ENCODE results near the gene FAM3B. TPM values are rescaled to one million over a fixed set of nuclear protein-coding genes. Genes with fewer than 3 reads are reported as not detected.

The FAM3B gene
- total and polyA plus RNA-seq, 9 of the 15 experiments (the other 6 are each of a cell fraction or from before 2014, with no cell fraction given) = 0.04 to 0.18 (median 0.12) TPM; not detected in 5

DNA sequence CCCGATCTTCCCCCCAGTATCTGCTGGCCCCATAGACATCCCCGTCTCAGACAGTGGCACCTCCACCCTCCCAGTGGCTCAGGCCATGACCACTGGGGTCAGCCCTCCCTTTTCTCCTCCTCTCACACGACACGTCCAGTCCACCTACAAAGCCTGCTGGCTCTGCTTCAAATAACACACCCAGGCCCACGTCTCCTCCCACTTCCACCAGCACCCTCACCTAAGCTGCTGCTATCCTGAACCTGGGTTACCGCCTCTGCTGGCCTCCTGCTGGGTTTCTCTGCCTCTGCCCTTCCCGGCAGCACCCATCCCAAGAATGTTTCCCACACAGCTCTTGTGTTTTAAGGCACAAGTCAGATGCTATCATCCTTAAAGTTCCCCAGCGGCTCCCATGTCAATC, 71.2 kb downstream of the FAM3B start:
- Histone ChIP-seq H3K27ac (ENCODE audit: extremely low read depth, low read depth, low read length) (no peak overlapping the region), H3K27me3 (ENCODE audit: control insufficient read depth in 2 of 2, insufficient read depth in 2 of 2, low read length in 2 of 2) (peaks cover 12 to 31% of the 10 kb centered on the region in 2 experiments; a peak in 4 of 5 replicates), H3K4me2 (ENCODE audit: insufficient read depth, low read length) (no peak overlapping the region), H4K20me1 (replicated peaks; ENCODE audit: control insufficient read depth, insufficient read depth, low read length) (no peaks in the 10 kb centered on the region), H3K36me3 (ENCODE audit: control insufficient read depth, insufficient read depth, low read length) (no peaks in the 10 kb centered on the region), H3K9me3 (replicated peaks; ENCODE audit: control insufficient read depth, insufficient read depth, low read depth, low read length) (no peaks in the 10 kb centered on the region), H3K9me1 (ENCODE audit: control insufficient read depth, insufficient read depth, low read length) (no peaks in the 10 kb centered on the region), H3K4me3 (no peak overlapping the region), H2AFZ (ENCODE audit: low read depth, low read length) (no peak overlapping the region), H3K79me2 (ENCODE audit: control insufficient read depth, insufficient read depth, low read length) (no peaks in the 10 kb centered on the region), H3K9ac (ENCODE audit: insufficient read depth in 1 of 2, low read depth in 2 of 2, low read length in 2 of 2) (no peak overlapping the region; a peak in 1 of 4 replicates), H3K4me1 (replicated peaks in 1 of 2; ENCODE audit: control insufficient read depth in 2 of 2, insufficient read depth in 2 of 2, low read length in 2 of 2) (no peaks in the 10 kb centered on the region)
- CTCF ChIA-PET (ENCODE audit: low intra/inter-chr PET ratio) = no interaction called here
- POLR2A ChIA-PET = no interaction called here
- in situ Hi-C loops (cut with MboI) (no loop called here), intact Hi-C loops (cut with micrococcal nuclease) (no loop called here)
- FAIRE-seq (no peak), DNase-seq (ENCODE audit: extremely low read depth in 1 of 4, low spot score in 3 of 4) (no peak), ATAC-seq (no peak; the same call in 2 of the 3 replicates)
- WGBS (ENCODE audit: insufficient coverage, low coverage, missing lambda C conversion rate) = 0% methylated on average over 8 of the region's 8 CpGs
- no TSS peak for BruUV-seq (replicated peaks)
- TF ChIP-seq MCM7 (IDR thresholded peaks at IDR 0.05) (no peak), TAL1 (IDR thresholded peaks at IDR 0.05) (no peak), HMG20A (CRISPR knock-in tag; conservative IDR thresholded peaks at IDR 0.05) (no peak), ZNF239 (CRISPR knock-in tag; IDR thresholded peaks at IDR 0.05) (no peak), ZNF12 (CRISPR knock-in tag; IDR thresholded peaks at IDR 0.05) (no peak), MAFF (IDR thresholded peaks at IDR 0.05; ENCODE audit: low read length) (no peak), ZNF778 (CRISPR knock-in tag; IDR thresholded peaks at IDR 0.05) (no peak)

DNA sequence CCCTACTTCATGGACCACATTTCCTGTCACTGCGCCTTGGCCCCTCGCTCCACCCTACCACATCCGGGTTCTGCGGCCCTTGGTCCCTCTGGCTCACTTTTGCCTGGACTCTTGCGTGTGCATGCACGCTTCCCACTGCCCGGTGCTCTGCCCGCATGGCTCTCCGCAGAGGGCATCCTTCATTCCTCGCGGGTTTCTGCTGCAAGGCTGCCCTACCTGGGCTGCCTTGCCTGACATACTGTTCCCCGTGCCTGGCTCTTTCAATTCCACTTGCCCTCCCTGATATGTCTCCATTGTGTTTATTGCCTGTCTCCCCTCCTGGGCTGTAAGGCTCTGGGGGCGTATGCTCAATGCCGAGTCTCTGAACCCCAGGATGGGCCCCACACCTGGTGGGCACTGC, 71.7 kb downstream of the FAM3B start:
- intact Hi-C loops (cut with micrococcal nuclease) = no loop called here
- ATAC-seq = no peak

More for the DNA sequence above, 71.7 kb downstream of the FAM3B start:
- DNase-seq (ENCODE audit: extremely low read depth in 1 of 4, low spot score in 3 of 4) (no peak), FAIRE-seq (no peak)
- Histone ChIP-seq H4K20me1 (replicated peaks; ENCODE audit: control insufficient read depth, insufficient read depth, low read length) (no peaks in the 10 kb centered on the region), H3K4me1 (replicated peaks in 1 of 2; ENCODE audit: control insufficient read depth in 2 of 2, insufficient read depth in 2 of 2, low read length in 2 of 2) (no peaks in the 10 kb centered on the region), H3K27me3 (ENCODE audit: control insufficient read depth in 2 of 2, insufficient read depth in 2 of 2, low read length in 2 of 2) (peaks cover 12 to 32% of the 10 kb centered on the region in 2 experiments), H3K4me2 (ENCODE audit: insufficient read depth, low read length) (no peak overlapping the region), H3K4me3 (no peak overlapping the region), H3K27ac (ENCODE audit: extremely low read depth, low read depth, low read length) (no peak overlapping the region), H2AFZ (ENCODE audit: low read depth, low read length) (no peak overlapping the region), H3K9me3 (replicated peaks; ENCODE audit: control insufficient read depth, insufficient read depth, low read depth, low read length) (no peaks in the 10 kb centered on the region), H3K9me1 (ENCODE audit: control insufficient read depth, insufficient read depth, low read length) (no peaks in the 10 kb centered on the region), H3K9ac (ENCODE audit: insufficient read depth in 1 of 2, low read depth in 2 of 2, low read length in 2 of 2) (no peak overlapping the region; a peak in 1 of 4 replicates), H3K79me2 (ENCODE audit: control insufficient read depth, insufficient read depth, low read length) (no peaks in the 10 kb centered on the region), H3K36me3 (ENCODE audit: control insufficient read depth, insufficient read depth, low read length) (no peaks in the 10 kb centered on the region)
- in situ Hi-C loops (cut with MboI) = no loop called here
- 2% methylated on average over 14 of the region's 14 CpGs for WGBS (ENCODE audit: insufficient coverage, low coverage, missing lambda C conversion rate)
- CTCF ChIA-PET (ENCODE audit: low intra/inter-chr PET ratio) = no interaction called here
- BruUV-seq (replicated peaks) = no TSS peak
- POLR2A ChIA-PET = interaction anchor here (0.7 kb wide), 1 partner anchor 824 kb away, joined by 3 read pairs; no protein-coding TSS in a partner anchor
- no peak for TF ChIP-seq PHF8 (IDR thresholded peaks at IDR 0.05; ENCODE audit: borderline replicate concordance, low read length)
- no peak for TF ChIP-seq KDM5B (IDR thresholded peaks at IDR 0.05; ENCODE audit: insufficient replicate concordance, low read depth, low read length)
- TF ChIP-seq U2AF1 (optimal IDR thresholded peaks at IDR 0.05; ENCODE audit: low read depth, low read length) = no peak
- no peak for TF ChIP-seq ZZZ3 (IDR thresholded peaks at IDR 0.05)
- no peak for TF ChIP-seq NCOA4 (IDR thresholded peaks at IDR 0.05; ENCODE audit: partially characterized antibody)
- no peak for TF ChIP-seq RBM25 (IDR thresholded peaks at IDR 0.05; ENCODE audit: low read depth, low read length, severe bottlenecking)
